HCT116 (cell line): Measurements from ENCODE around the gene SLC25A45. TPM values are rescaled to one million over a fixed set of nuclear protein-coding genes. Genes with fewer than 3 reads are reported as not detected.

Experiments used
- ATAC-seq: fragments of 200-7000 bp; cut with Tn5 transposase; 2 replicates; pipeline ENCODE4 v1.9.1; 2020; ENCODE audit warnings: mild to moderate bottlenecking, moderate library complexity
- BruUV-seq: library from RNA; stranded (reverse); fragments of 400-500 nt; replicated peaks from 2 replicates; lab custom pipeline; 2021; lab: Mats Ljungman, UMichigan
- CTCF ChIA-PET: fragments of 300-600 bp; sonication (Branson Sonifier 250); formaldehyde crosslinking; loops from one replicate; lab custom pipeline; 2021; ENCODE audit warnings: antibody characterized with exemption; lab: Charles Lee
- POLR2A ChIA-PET: fragments of 300-600, 350-600 bp; sonication (Branson Sonifier 250); formaldehyde crosslinking; loops from one replicate; lab custom pipeline; 2021; ENCODE audit warnings: antibody characterized with exemption; lab: Charles Lee
- RAD21 ChIA-PET, 2 experiments: fragments of 300-600 bp; sonication (Branson Sonifier 250); formaldehyde crosslinking; loops; one replicate each; lab custom pipeline; 2023; ENCODE audit warnings: low total read pairs in 2 of 2; ENCODE audit not compliant: uncharacterized antibody in 2 of 2, unreplicated experiment in 2 of 2, low non-redundant PET in 1 of 2; lab: Charles Lee
- DNase-seq: peaks from one replicate; pipeline ENCODE4 v3.0.0-alpha.2; 2010; ENCODE audit warnings: low read depth, low spot score
- H2AFZ ChIP-seq: fragments of 200-600 bp; shearing (Covaris generic), sonication (generic); 2 replicates; pipeline ENCODE4 v1.6.1; 2017; ENCODE audit warnings: low read depth, mixed run types, mixed read lengths, antibody characterized with exemption, low read length; ENCODE audit not compliant: poor library complexity, severe bottlenecking
- H3K27ac ChIP-seq: 2 replicates; pipeline ENCODE4 v1.5.1; 2012; ENCODE audit warnings: low read depth, low read length
- H3K27me3 ChIP-seq: fragments of 200-600 bp; sonication (generic); 2 replicates; pipeline ENCODE4 v1.6.1; 2016; ENCODE audit warnings: mixed run types, low read length, mixed read lengths; ENCODE audit not compliant: insufficient read depth
- H3K36me3 ChIP-seq, 2 experiments: fragments of 200-500 bp in 1 of 2; fragments of 200-600 bp in 1 of 2; sonication (Bioruptor generic) in 1 of 2; sonication (generic) in 1 of 2; 2 replicates each; pipeline versions ENCODE4 v1.5.1 to v1.6.1; 2014 to 2016; ENCODE audit warnings: low read length in 2 of 2, inconsistent platforms in 1 of 2, mixed read lengths in 1 of 2, mixed run types in 1 of 2; ENCODE audit not compliant: insufficient read depth in 2 of 2, control insufficient read depth in 1 of 2
- H3K4me1 ChIP-seq, 2 experiments: fragments of 200-600 bp in 1 of 2; sonication (generic) in 1 of 2; 2 replicates each; pipeline versions ENCODE4 v1.5.1 to v1.6.1; 2012 to 2017; ENCODE audit warnings: low read length in 2 of 2, inconsistent platforms in 1 of 2, mild to moderate bottlenecking in 1 of 2, mixed read lengths in 1 of 2, mixed run types in 1 of 2, moderate library complexity in 1 of 2; ENCODE audit not compliant: insufficient read depth in 2 of 2, control insufficient read depth in 1 of 2
- H3K4me2 ChIP-seq: fragments of 200-600 bp; sonication (generic); 2 replicates; pipeline ENCODE4 v1.6.1; 2017; ENCODE audit warnings: mixed run types, low read length, mixed read lengths
- H3K4me3 ChIP-seq, 2 experiments: fragments of 200-600 bp in 1 of 2; sonication (generic) in 1 of 2; replicated peaks in 1 of 2; 2 replicates each; pipeline ENCODE4 v1.5.1; 2011 to 2016; ENCODE audit warnings: low read length in 2 of 2, control low read depth in 1 of 2, low read depth in 1 of 2, mild to moderate bottlenecking in 1 of 2, mixed read lengths in 1 of 2, mixed run types in 1 of 2
- H3K79me2 ChIP-seq: fragments of 200-600 bp; sonication (generic); 2 replicates; pipeline ENCODE4 v1.6.1; 2017; ENCODE audit warnings: mild to moderate bottlenecking, mixed run types, low read length, moderate library complexity, mixed read lengths; ENCODE audit not compliant: insufficient read depth
- H3K9ac ChIP-seq: fragments of 200-600 bp; sonication (generic); 2 replicates; pipeline ENCODE4 v1.6.1; 2016; ENCODE audit warnings: low read length, mixed read lengths
- H3K9me2 ChIP-seq: fragments of 200-600 bp; sonication (generic), shearing (Covaris generic); 2 replicates; pipeline ENCODE4 v1.6.1; 2017; ENCODE audit warnings: mixed run types, mild to moderate bottlenecking, moderate library complexity; ENCODE audit not compliant: insufficient read depth
- H3K9me3 ChIP-seq, 2 experiments: fragments of 200-500 bp in 1 of 2; fragments of 200-600 bp in 1 of 2; sonication (Bioruptor generic) in 1 of 2; sonication (generic) in 1 of 2; 2 replicates each; pipeline ENCODE4 v1.6.1; 2014 to 2017; ENCODE audit warnings: low read length in 2 of 2, mixed read lengths in 2 of 2, inconsistent platforms in 1 of 2, low read depth in 1 of 2, mild to moderate bottlenecking in 1 of 2, mixed run types in 1 of 2, moderate library complexity in 1 of 2; ENCODE audit not compliant: control insufficient read depth in 1 of 2, insufficient read depth in 1 of 2
- H4K20me1 ChIP-seq: fragments of 200-600 bp; sonication (generic), shearing (Covaris generic); 2 replicates; pipeline ENCODE4 v1.6.1; 2017; ENCODE audit warnings: mixed run types, mild to moderate bottlenecking, moderate library complexity; ENCODE audit not compliant: insufficient read depth
- ELF1 ChIP-seq: IDR thresholded peaks from 2 replicates; pipeline ENCODE4 v1.6.1; 2012; ENCODE audit warnings: low read depth, borderline replicate concordance
- EZH2 ChIP-seq: fragments of 200-600 bp; sonication (generic); IDR thresholded peaks from 2 replicates; pipeline ENCODE4 v1.6.1; 2017; ENCODE audit warnings: antibody characterized with exemption, mixed run types
- FOSL1 ChIP-seq: IDR thresholded peaks from 2 replicates; pipeline ENCODE4 v1.6.1; 2012; ENCODE audit warnings: low read depth
- JUND ChIP-seq: IDR thresholded peaks from 2 replicates; pipeline ENCODE4 v1.6.1; 2012
- POLR2AphosphoS5 ChIP-seq: IDR thresholded peaks from 2 replicates; pipeline ENCODE4 v1.6.1; 2011; ENCODE audit warnings: mild to moderate bottlenecking, low read depth, low read length, moderate library complexity
- RAD21 ChIP-seq: IDR thresholded peaks from 2 replicates; pipeline ENCODE4 v1.6.1; 2012; ENCODE audit warnings: low read depth, mild to moderate bottlenecking
- SIN3A ChIP-seq: IDR thresholded peaks from 2 replicates; pipeline ENCODE4 v1.6.1; 2012; ENCODE audit warnings: low read depth
- SP1 ChIP-seq: IDR thresholded peaks from 2 replicates; pipeline ENCODE4 v1.6.1; 2012; ENCODE audit warnings: low read depth
- SRF ChIP-seq: IDR thresholded peaks from 2 replicates; pipeline ENCODE4 v1.6.1; 2012; ENCODE audit warnings: low read depth
- TCF7L2 ChIP-seq: IDR thresholded peaks from 2 replicates; pipeline ENCODE4 v1.7.0; 2011; ENCODE audit warnings: borderline replicate concordance, inconsistent platforms; ENCODE audit not compliant: insufficient read depth, insufficient read length; ENCODE audit errors: extremely low read depth
- ZFX ChIP-seq: fragments of 450-650 bp; IDR thresholded peaks from 2 replicates; pipeline ENCODE4 v1.6.1; 2017
- intact Hi-C: fragments of 100-400 bp; cut with micrococcal nuclease; formaldehyde crosslinking; loops from 2 replicates; pipeline ENCODE4 v1.10.0; 2022
- total RNA-seq: library from RNA; stranded (reverse); gene quantifications from one replicate; pipeline ENCODE4 v1.2.1, GENCODE V29; 2021; ENCODE audit not compliant: unreplicated experiment
- TF ChIP-seq, protein P1 (sequence below): IDR thresholded peaks from 2 replicates; pipeline ENCODE4 v1.6.1; 2011; ENCODE audit warnings: mild to moderate bottlenecking, low read length, moderate library complexity; ENCODE audit not compliant: insufficient replicate concordance; ENCODE audit errors: extremely low read depth
- TF ChIP-seq, protein P2 (sequence below): IDR thresholded peaks from 2 replicates; pipeline ENCODE4 v1.6.1; 2012
- TF ChIP-seq, protein P3 (sequence below), 3 experiments: fragments of 200-600 bp in 1 of 3; sonication (generic) in 1 of 3; IDR thresholded peaks in 2 of 3; conservative IDR thresholded peaks in 1 of 3; 2 replicates each; pipeline ENCODE4 v1.5.1; 2012 to 2017; ENCODE audit warnings: low read depth in 2 of 3, low read length in 2 of 3, antibody characterized with exemption in 1 of 3, borderline replicate concordance in 1 of 3, control low read depth in 1 of 3, mild to moderate bottlenecking in 1 of 3, mixed read lengths in 1 of 3, mixed run types in 1 of 3, moderate library complexity in 1 of 3; ENCODE audit not compliant: insufficient read depth in 1 of 3
- TF ChIP-seq, protein P4 (sequence below): IDR thresholded peaks from 2 replicates; pipeline ENCODE4 v1.6.1; 2012; ENCODE audit warnings: low read depth
- TF ChIP-seq, protein P5 (sequence below): IDR thresholded peaks from 2 replicates; pipeline ENCODE4 v1.6.1; 2012

SLC25A45 gene
- total RNA-seq, 1 experiment from 2014 or later, result 3.9 TPM

DNA sequence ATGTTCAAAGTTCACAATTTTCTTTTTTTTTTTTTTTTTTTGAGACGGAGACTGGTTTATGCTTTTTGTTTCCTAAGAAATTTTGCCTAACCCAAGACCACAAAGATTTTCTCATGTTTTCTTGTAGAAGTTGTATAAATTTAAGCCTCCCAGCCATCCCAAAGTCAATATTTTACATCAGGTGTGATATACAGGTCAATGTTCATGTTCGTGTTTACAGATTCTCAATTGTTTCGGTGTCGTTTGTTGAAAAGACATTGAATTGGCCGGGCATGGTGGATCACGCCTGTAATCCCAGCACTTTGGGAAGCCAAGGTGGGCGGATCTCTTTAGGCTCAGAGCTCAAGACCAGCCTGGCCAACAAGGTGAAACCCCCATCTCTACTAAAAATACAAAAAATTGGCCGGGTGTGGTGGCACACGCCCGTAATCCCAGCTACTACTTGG lies 19.4 kb upstream of the SLC25A45 start:
- ChIA-PET RAD21 (interaction anchor here in 1 of 2 experiments (0.5 kb wide), 1 partner anchor 31 kb away, joined by 3 read pairs; no protein-coding TSS in a partner anchor), CTCF (no interaction called here), POLR2A (interaction anchor here (1.2 kb wide), 1 partner anchor 15 kb away, joined by 3 read pairs; the partner anchor contains the start of gene FRMD8)
- no peak for DNase-seq
- H3K9ac ChIP-seq, result no peak overlapping the region
- H3K4me1 ChIP-seq, result no peaks in the 10 kb centered on the region
- H2AFZ ChIP-seq, result no peak overlapping the region
- TF ChIP-seq TCF7L2 (no peak), ELF1 (no peak), RAD21 (no peak), JUND (no peak), POLR2AphosphoS5 (no peak), SP1 (no peak), SRF (no peak), ZFX (no peak), EZH2 (no peak), FOSL1 (no peak), SIN3A (no peak)
- TF ChIP-seq, protein P1, sequence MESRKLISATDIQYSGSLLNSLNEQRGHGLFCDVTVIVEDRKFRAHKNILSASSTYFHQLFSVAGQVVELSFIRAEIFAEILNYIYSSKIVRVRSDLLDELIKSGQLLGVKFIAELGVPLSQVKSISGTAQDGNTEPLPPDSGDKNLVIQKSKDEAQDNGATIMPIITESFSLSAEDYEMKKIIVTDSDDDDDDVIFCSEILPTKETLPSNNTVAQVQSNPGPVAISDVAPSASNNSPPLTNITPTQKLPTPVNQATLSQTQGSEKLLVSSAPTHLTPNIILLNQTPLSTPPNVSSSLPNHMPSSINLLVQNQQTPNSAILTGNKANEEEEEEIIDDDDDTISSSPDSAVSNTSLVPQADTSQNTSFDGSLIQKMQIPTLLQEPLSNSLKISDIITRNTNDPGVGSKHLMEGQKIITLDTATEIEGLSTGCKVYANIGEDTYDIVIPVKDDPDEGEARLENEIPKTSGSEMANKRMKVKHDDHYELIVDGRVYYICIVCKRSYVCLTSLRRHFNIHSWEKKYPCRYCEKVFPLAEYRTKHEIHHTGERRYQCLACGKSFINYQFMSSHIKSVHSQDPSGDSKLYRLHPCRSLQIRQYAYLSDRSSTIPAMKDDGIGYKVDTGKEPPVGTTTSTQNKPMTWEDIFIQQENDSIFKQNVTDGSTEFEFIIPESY, result no peak
- TF ChIP-seq, protein P2, sequence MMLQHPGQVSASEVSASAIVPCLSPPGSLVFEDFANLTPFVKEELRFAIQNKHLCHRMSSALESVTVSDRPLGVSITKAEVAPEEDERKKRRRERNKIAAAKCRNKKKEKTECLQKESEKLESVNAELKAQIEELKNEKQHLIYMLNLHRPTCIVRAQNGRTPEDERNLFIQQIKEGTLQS, result no peak
- TF ChIP-seq, protein P3, sequence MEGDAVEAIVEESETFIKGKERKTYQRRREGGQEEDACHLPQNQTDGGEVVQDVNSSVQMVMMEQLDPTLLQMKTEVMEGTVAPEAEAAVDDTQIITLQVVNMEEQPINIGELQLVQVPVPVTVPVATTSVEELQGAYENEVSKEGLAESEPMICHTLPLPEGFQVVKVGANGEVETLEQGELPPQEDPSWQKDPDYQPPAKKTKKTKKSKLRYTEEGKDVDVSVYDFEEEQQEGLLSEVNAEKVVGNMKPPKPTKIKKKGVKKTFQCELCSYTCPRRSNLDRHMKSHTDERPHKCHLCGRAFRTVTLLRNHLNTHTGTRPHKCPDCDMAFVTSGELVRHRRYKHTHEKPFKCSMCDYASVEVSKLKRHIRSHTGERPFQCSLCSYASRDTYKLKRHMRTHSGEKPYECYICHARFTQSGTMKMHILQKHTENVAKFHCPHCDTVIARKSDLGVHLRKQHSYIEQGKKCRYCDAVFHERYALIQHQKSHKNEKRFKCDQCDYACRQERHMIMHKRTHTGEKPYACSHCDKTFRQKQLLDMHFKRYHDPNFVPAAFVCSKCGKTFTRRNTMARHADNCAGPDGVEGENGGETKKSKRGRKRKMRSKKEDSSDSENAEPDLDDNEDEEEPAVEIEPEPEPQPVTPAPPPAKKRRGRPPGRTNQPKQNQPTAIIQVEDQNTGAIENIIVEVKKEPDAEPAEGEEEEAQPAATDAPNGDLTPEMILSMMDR (IDR thresholded peaks at IDR 0.05 in 2 of 3, conservative IDR thresholded peaks at IDR 0.05 in 1 of 3; ENCODE audit: borderline replicate concordance in 1 of 3, insufficient read depth in 1 of 3, low read depth in 2 of 3, low read length in 2 of 3), result no peak
- TF ChIP-seq, protein P4, sequence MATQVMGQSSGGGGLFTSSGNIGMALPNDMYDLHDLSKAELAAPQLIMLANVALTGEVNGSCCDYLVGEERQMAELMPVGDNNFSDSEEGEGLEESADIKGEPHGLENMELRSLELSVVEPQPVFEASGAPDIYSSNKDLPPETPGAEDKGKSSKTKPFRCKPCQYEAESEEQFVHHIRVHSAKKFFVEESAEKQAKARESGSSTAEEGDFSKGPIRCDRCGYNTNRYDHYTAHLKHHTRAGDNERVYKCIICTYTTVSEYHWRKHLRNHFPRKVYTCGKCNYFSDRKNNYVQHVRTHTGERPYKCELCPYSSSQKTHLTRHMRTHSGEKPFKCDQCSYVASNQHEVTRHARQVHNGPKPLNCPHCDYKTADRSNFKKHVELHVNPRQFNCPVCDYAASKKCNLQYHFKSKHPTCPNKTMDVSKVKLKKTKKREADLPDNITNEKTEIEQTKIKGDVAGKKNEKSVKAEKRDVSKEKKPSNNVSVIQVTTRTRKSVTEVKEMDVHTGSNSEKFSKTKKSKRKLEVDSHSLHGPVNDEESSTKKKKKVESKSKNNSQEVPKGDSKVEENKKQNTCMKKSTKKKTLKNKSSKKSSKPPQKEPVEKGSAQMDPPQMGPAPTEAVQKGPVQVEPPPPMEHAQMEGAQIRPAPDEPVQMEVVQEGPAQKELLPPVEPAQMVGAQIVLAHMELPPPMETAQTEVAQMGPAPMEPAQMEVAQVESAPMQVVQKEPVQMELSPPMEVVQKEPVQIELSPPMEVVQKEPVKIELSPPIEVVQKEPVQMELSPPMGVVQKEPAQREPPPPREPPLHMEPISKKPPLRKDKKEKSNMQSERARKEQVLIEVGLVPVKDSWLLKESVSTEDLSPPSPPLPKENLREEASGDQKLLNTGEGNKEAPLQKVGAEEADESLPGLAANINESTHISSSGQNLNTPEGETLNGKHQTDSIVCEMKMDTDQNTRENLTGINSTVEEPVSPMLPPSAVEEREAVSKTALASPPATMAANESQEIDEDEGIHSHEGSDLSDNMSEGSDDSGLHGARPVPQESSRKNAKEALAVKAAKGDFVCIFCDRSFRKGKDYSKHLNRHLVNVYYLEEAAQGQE, result no peak
- TF ChIP-seq, protein P5, sequence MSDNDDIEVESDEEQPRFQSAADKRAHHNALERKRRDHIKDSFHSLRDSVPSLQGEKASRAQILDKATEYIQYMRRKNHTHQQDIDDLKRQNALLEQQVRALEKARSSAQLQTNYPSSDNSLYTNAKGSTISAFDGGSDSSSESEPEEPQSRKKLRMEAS, result no peak
- H3K9me3 ChIP-seq, result no peaks in the 10 kb centered on the region
- peaks cover 17 to 22% of the 10 kb centered on the region in 2 experiments for H3K36me3 ChIP-seq
- ATAC-seq, result no peak
- no peak overlapping the region for H3K4me2 ChIP-seq
- intact Hi-C loops, result no loop called here
- no peak overlapping the region for H3K27ac ChIP-seq
- no peaks in the 10 kb centered on the region for H3K9me2 ChIP-seq
- no peaks in the 10 kb centered on the region for H3K27me3 ChIP-seq
- no peaks in the 10 kb centered on the region for H4K20me1 ChIP-seq
- H3K79me2 ChIP-seq, result no peaks in the 10 kb centered on the region
- BruUV-seq, result no TSS peak
- no peak overlapping the region for H3K4me3 ChIP-seq
